COLO668 (cell line): ENCODE data around the gene CES4A.

Source experiments
- DNase-seq: peaks from one replicate; lab custom pipeline; 2025; ENCODE audit not compliant: unreplicated experiment; lab: John Stamatoyannopoulos, UW

Gene CES4A

DNA sequence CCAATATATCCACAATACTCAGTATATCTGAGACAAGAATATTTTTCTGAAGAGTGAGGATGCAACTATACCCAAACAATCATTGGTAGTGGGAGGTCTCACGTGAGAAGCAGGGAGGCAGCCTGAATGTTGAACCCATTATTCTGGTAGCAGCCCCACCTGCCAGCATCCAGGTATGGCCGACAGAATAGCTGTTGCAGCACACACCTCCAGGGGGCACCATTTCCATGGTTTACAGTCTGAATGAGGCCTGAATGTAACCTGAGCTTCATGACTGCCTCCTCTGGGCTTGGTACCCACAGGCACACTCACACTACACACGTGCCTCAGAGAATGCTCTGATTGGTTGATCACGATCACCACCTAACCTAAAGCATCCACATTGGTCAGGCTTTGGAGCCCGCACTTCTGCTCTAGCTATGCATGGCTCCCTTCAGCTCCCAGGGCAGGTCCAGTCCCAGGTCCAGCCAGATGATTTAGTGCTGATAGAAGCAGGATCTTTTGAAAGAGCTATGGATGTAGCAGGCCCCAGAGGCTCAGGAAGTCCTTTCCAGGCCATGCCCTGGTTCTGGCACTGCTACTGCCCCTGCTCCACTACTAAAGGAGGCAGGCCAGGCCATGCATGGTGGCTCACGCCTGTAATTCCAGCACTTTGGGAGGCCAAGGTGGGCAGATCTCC, 29.6 kb downstream of the CES4A start:
- peak; percentile 86 for DNase-seq

- no peak for DNase-seq
Measured at GRCh38 chr16:67019171-67019570, 30.8 kb downstream of the CES4A start.

DNA sequence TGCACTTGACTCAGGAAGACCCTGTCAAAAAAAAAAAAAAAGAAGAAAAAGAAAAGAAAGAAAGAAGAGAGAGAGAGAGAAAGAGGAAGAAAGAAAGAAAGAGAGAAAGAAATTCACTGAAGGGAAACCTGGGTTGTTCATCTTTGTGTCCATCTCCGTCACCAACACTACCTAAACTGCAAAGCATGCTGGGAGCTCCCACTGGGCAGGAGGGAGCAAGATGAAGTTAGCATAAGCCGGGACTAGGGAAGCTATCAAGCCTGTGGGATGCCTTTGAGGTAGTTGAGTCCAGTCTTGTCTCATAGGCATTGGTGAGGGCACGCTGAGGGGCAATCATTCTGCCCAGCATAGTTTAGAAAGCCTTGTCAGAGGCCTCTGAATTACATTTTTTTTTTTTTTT, 32.9 kb downstream of the CES4A start:
- no peak for DNase-seq

DNA sequence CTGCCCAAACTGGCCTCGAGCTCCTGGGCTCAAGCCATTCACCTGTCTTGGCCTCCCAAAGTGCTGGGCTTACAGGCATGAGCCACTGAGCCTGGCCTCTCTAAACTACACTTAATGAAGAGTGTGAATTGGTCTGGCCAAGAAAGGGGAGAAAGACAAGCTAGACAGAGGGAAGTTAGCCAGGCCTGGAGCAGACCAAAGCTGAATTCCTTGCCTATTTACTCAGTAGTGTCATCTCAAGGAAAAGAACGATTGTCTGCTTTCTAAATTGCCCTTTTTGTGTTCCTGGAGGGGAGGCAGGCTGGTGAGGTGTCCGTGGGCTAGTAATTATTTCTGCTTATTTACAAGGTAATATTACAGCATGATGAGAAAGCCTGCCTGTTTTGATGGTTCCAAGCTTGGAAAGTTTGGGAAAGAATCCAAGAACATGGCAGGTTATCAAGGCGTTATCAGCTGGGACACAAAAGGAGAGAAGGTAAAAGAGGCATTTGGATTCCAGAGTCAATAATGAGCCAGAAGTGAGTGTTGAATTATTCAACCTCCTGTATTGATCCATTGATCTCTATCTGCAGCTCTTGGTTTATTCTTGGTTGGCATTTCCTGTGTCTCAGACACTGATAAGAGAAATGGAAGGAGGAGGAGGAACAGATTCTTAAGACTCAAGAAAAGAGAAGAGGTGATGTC, 34.3 kb downstream of the CES4A start:
- DNase-seq: no peak

DNA sequence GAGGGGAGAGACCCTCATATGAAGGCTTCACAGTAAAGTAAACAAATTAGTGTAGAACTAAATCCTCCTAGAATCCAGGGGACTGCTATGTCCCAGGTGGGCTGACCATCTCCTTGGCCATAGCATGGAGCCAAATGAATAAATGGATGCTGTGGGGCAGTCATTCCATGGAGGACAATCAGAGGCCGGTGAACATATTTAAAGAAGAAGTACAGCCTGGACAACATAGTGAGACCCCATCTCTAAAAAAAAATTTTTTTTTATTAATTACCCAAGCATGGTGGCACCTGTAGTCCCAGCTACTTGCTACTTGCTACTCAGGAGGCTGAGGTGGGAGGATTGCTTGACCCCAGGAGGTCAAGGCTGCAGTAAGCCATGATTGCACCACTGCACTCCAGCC, 35.3 kb downstream of the CES4A start:
- DNase-seq: no peak

DNA sequence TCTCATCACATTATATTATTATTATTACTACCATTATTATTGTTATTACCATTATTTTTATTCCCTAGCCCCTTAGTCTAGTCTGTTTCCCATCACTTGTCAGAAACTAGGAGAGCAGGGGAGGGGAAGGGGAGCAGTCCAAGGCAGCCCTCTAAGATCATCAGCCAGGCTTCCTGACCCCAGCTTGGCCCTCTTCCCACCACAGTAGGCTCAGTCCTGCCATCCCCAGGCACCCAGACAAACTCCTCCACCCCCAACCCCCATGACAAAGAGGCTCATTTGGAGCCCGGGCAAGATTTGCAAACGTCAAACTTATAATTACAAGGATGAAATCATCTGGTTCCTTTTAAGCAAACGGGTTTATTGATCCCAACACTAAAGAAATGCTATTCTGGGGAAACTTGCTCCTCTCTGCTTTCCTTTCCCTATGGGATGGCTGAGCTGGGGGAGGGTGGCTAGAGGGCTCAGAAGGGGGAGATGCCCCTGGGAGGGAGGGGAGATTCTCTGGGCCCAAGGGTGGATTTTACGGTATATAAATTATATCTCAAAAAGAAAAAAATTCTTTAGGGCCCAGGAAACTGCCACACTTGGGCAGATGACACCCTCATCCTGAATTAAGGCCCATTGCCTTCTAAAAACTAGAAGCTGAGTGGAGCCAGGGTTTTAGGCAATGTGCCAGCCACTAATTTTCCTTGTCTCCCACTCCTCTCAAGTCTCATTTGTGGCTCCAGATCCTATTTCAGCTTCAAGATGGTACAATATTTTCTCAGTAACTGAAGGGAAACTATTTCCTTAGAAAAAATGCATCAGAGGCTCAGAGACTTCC, 36.2 kb downstream of the CES4A start:
- DNase-seq: no peak

DNA sequence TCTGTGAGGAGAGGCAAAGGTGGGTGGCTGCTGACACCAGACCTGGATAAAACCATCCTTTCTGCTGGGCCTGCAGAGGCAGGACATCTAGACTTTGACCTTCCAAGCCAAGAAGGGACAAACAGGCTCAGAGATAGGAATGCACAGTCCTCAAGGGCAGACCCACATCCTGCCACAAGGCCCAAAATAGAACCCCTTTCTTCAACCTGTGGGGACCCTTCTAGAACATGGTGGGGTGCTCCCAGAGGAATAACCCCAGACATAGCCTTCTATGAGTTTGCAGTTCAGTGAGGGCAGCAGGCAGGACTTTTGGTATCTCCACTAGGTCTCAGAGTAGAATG, 36.8 kb downstream of the CES4A start:
- DNase-seq: no peak

DNA sequence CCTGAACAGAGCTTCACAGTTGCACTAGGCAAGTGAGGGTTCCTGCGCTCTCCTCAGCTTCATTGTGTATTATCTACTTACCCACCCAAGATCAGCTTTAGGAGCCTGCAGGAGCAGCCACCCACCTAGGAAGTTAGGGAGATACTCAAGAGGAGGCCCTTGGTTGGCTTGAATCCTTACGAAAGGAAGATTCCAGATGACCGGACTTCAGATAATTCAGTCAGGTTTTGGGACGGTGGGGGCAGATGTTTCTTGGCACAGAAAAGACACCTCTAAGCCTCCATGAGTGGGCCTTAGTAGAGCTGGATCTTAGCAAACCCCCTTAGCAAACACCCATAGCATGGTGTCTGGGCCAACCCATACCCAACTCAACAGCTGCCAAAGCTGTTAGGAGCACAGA, 38.2 kb downstream of the CES4A start:
- DNase-seq: no peak

DNA sequence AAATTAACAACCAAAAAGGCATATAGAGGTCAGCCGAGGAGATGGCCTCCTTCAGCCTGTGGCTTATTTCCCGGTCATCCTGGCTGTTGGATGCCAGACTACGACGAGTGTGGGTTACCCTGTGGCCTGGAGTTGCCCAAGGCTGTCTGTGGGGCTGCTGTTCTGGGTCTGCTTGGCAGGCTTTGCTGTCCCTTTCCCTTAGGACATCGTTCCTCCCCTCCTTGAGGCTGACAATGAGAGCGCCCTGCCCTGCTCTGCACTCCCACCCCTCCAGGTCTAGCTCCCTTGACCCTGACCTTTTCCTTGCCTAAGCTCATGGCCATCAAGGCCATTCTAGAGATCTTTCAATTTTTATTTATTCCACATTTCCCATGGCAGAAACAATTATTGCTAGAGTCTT, 38.7 kb downstream of the CES4A start:
- DNase-seq: no peak

DNA sequence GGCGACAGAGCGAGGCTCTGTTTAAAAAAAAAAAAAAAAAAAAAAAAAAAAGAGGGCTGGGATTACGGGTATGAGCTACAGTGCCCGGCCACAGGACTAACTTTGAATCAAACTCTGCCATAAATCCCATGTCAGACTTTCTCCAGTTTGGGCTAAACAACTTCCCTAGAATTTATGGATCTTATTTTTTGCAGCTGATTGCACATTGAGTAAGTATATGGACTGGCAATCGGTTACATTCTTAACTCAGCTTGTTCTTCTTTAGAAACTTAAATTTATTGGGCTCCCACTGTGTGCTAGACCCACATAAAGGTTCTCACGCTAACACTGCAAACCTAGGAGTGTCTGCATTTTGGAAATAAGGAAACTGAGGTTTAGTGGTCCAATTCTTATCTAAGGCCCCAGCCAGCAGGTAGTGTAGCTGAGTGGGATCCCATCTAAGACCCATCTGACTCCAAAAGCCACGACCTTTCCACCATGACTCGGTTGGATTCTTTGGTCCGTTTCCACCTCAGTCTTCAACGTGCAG, 39.8 kb downstream of the CES4A start:
- DNase-seq: no peak

GRCh38 chr16:67028696-67029253, 40.4 kb downstream of the CES4A start, which contains the start of gene CBFB:
CBFB (plus strand) TSS chr16:67029149; CDS start chr16:67029408, 259 bp downstream.
- DNase-seq: peak; percentile 96

GRCh38 chr16:67029254-67030096, 41.1 kb downstream of the CES4A start:
- DNase-seq: peak; percentile 74

GRCh38 chr16:67030221-67030962, 42.0 kb downstream of the CES4A start:
- DNase-seq: no peak

DNA sequence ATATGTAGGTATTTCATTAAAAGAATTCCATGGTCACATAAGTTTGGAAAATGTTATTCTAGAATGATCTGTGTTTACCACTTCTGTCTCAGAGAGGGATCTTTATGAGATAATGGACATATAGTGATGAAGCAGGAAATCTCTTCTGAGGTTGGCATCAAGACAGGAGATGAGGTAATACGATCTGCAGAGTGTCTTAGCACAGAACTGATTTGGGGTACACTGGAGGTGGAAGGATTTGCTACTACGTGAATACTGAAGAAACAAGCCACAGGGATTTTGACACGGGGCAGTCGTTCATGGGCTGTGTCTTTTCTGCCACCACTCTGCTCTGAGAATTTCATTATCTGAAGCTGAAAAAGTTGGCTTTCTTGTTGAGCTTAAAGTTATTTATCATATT, 46.1 kb downstream of the CES4A start:
- DNase-seq: no peak

DNA sequence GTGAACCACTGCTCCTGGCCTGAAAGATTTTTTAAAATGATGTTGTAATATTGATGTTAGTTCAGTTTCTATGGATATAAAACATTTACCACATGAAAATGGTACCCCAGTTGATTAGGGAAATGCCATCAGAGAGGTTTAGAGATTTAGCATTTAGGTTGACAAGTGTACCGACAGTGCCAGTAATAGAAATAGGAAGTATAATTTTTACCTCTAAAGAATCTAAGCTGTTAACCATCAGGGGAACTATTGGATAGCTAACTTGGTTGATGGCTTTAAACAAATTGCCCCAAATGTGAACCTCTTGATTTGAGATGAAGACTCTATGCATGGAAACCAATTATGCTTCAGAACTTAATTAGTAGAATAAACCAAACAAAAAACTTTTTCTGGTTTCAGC, 47.0 kb downstream of the CES4A start:
- DNase-seq: no peak

- DNase-seq: peak; percentile 36
Measured at GRCh38 chr16:67036323-67036741, 47.9 kb downstream of the CES4A start.

DNA sequence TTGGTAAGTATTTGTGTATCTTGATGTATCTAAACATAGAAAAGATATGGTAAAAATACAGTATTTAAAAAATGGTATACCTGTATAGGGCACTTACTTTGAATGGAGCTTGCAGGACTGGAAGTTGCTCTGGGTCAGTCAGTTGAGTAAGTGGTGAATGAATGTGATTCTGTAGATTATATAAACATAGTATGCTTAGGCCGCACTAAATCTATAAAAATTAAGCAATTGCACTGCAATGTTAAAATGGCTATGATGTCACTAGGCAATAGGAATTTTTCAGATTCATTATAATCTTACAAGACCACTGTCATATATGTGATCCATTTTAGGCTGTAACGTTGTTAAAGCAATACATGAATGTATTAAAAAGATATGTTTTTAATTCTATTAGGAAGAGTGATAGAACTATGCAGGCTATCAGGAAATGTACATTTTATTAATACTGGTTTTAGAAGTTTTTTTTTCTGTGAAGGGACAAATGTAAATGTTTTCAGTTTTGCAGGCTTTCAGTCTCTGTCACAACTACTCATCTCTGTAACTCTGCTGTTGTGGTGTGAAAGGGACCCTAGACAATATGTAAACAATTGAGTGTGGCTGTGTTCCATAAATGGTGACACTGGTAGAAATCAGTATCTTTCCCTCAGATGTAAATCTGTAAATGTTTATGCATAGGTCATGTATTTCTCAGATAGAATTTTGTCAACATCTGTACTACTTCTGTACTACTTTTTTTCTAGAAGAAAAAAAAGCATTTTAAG, 51.1 kb downstream of the CES4A start:
- no peak for DNase-seq

DNA sequence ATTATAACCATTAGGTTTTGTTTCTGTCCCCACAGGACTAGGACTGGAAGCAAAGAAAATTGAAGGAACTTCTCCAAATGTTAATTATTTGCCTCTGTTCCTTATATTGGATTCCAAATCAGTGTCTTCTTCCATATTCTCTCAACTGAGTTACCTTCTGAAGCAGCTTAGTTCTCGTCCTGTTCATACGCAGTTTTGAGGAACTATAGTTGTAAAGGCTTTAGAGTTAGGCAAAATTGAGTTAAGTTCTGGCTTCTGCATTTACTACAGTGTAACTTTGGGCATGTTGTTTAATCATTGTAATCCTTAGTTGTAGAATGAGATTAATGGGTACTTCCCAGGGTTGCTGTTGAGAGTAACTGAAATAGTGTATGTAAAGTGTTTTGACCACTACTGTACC, 51.8 kb downstream of the CES4A start:
- DNase-seq: no peak

- no peak for DNase-seq
Measured at GRCh38 chr16:67040906-67041305, 52.5 kb downstream of the CES4A start.
